Ovary (tissue), 3 donors: Measurements from ENCODE around the gene SORBS1.

Experiments
- EP300 ChIP-seq: sonication (generic); formaldehyde crosslinking; IDR thresholded peaks from one replicate; pipeline ENCODE4 v1.6.1; 2017; ENCODE audit warnings: antibody characterized with exemption
- POLR2A ChIP-seq: fragments of 450-650 bp; IDR thresholded peaks from one replicate; pipeline ENCODE4 v1.6.1; 2017; ENCODE audit warnings: antibody characterized with exemption, mild to moderate bottlenecking, moderate library complexity
- TF ChIP-seq, protein P1 (sequence below), 3 donors: fragments of 450-650 bp in 2 of 3; fragments of 200-600 bp in 1 of 3; IDR thresholded peaks; one replicate each; pipeline versions ENCODE4 v1.5.1 to v1.8.0; 2016 to 2022; ENCODE audit warnings: antibody characterized with exemption in 3 of 3, mild to moderate bottlenecking in 1 of 3
- donor health status: DM: no; HTN: no; CAD: no.

DNA sequence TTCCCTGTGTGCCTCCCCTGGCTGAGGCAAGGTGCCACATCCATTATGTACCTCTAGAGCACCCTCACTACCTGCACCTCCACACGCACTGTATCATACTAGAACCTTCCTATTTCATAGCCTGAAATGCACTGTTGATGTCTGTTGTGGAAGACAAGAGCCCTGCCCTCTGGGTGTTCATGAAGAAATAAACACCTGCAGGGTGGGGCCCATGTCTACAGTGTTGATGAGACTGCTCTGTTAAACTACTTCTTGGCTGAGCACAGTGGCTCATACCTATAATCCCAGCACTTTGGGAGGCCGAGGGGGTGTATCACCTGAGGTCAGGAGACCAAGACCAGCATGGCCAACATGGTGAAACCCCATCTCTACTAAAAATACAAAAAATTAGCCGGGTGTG is 14.0 kb downstream of the SORBS1 start:
- TF ChIP-seq, protein P1, sequence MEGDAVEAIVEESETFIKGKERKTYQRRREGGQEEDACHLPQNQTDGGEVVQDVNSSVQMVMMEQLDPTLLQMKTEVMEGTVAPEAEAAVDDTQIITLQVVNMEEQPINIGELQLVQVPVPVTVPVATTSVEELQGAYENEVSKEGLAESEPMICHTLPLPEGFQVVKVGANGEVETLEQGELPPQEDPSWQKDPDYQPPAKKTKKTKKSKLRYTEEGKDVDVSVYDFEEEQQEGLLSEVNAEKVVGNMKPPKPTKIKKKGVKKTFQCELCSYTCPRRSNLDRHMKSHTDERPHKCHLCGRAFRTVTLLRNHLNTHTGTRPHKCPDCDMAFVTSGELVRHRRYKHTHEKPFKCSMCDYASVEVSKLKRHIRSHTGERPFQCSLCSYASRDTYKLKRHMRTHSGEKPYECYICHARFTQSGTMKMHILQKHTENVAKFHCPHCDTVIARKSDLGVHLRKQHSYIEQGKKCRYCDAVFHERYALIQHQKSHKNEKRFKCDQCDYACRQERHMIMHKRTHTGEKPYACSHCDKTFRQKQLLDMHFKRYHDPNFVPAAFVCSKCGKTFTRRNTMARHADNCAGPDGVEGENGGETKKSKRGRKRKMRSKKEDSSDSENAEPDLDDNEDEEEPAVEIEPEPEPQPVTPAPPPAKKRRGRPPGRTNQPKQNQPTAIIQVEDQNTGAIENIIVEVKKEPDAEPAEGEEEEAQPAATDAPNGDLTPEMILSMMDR (IDR thresholded peaks at IDR 0.05) = no peak
- no peak for TF ChIP-seq POLR2A
- TF ChIP-seq EP300 = no peak
